ENCODE results near the gene FXYD7. TPM values are rescaled to one million over a fixed set of nuclear protein-coding genes. Genes with fewer than 3 reads are reported as not detected.

Gene FXYD7
- total RNA-seq, 4 donors from 2014 or later, result not detected

- H3K36me3 ChIP-seq, result no peaks in the 10 kb centered on the region
- WGBS, 2 donors, result 89 to 96% methylated on average over 7 to 9 of the region's 11 CpGs
- DNase-seq, result no peak
- no peaks in the 10 kb centered on the region for H3K27me3 ChIP-seq
- H3K4me3 ChIP-seq, result no peak overlapping the region
- H3K9me3 ChIP-seq, result no peaks in the 10 kb centered on the region
- H3K4me1 ChIP-seq, result peaks cover 5 to 33% (median 17%) of the 10 kb centered on the region in 3 donors
- intact Hi-C loops (cut with DNase I), result no loop called here
- TF ChIP-seq CTCF (IDR thresholded peaks at IDR 0.05), result no peak
- H3K27ac ChIP-seq, result no peak overlapping the region
Observed at GRCh38 chr19:35104361-35104760, 38.7 kb upstream of the FXYD7 start.

GRCh38 chr19:35105047-35105410 is 38.0 kb upstream of the FXYD7 start:
- no peaks in the 10 kb centered on the region for H3K9me3 ChIP-seq
- WGBS, 2 donors, result 87 to 89% methylated on average over 6 of the region's 6 CpGs
- intact Hi-C loops (cut with DNase I), result no loop called here
- DNase-seq, result no peak
- no peaks in the 10 kb centered on the region for H3K36me3 ChIP-seq
- H3K27ac ChIP-seq, result no peak overlapping the region
- no peak overlapping the region for H3K4me3 ChIP-seq
- H3K4me1 ChIP-seq, result peaks cover 5 to 37% (median 20%) of the 10 kb centered on the region in 3 donors
- no peaks in the 10 kb centered on the region for H3K27me3 ChIP-seq
- TF ChIP-seq CTCF (IDR thresholded peaks at IDR 0.05) (no peak), POLR2A (IDR thresholded peaks at IDR 0.05) (no peak)

- WGBS, 2 donors, result 81 to 87% methylated on average over 30 of the region's 30 CpGs
- Histone ChIP-seq H3K9me3 (no peaks in the 10 kb centered on the region), H3K36me3 (no peaks in the 10 kb centered on the region), H3K27ac (peak overlapping the region in 3 of 4 donors; percentile 81 to 87 (median 83)), H3K27me3 (no peaks in the 10 kb centered on the region), H3K4me1 (peaks cover 5 to 43% (median 20%) of the 10 kb centered on the region in 3 donors), H3K4me3 (no peak overlapping the region)
- no peak for DNase-seq
- intact Hi-C loops (cut with DNase I), result no loop called here
- TF ChIP-seq CTCF (IDR thresholded peaks at IDR 0.05) (no peak), POLR2A (IDR thresholded peaks at IDR 0.05) (no peak)
Observed at GRCh38 chr19:35105411-35106290, 37.4 kb upstream of the FXYD7 start.

GRCh38 chr19:35106291-35106583 is 36.8 kb upstream of the FXYD7 start:
- H3K4me3 ChIP-seq, result no peak overlapping the region
- TF ChIP-seq POLR2A (IDR thresholded peaks at IDR 0.05), result no peak
- TF ChIP-seq CTCF (IDR thresholded peaks at IDR 0.05), result no peak
- WGBS, 2 donors, result 89 to 92% methylated on average over 3 to 7 of the region's 9 CpGs
- peaks cover 5 to 49% (median 20%) of the 10 kb centered on the region in 3 donors for H3K4me1 ChIP-seq
- no peaks in the 10 kb centered on the region for H3K36me3 ChIP-seq
- H3K27me3 ChIP-seq, result no peaks in the 10 kb centered on the region
- DNase-seq, result no peak
- no peaks in the 10 kb centered on the region for H3K9me3 ChIP-seq
- intact Hi-C loops (cut with DNase I), result no loop called here
- H3K27ac ChIP-seq, result peak overlapping the region in 3 of 4 donors; percentile 81 to 87 (median 83)

- peaks cover 5 to 57% (median 20%) of the 10 kb centered on the region in 3 donors for H3K4me1 ChIP-seq
- peak overlapping the region; percentile 38 to 87 (median 82) for H3K27ac ChIP-seq
- intact Hi-C loops (cut with DNase I), result no loop called here
- no peaks in the 10 kb centered on the region for H3K27me3 ChIP-seq
- no peak for DNase-seq
- H3K4me3 ChIP-seq, result no peak overlapping the region
- TF ChIP-seq CTCF (IDR thresholded peaks at IDR 0.05), result no peak
- no peak for TF ChIP-seq POLR2A (IDR thresholded peaks at IDR 0.05)
- no peaks in the 10 kb centered on the region for H3K36me3 ChIP-seq
- no peaks in the 10 kb centered on the region for H3K9me3 ChIP-seq
- 45 to 50% methylated on average over 1 of the region's 2 CpGs for WGBS, 2 donors
Observed at GRCh38 chr19:35106898-35107541, 36.0 kb upstream of the FXYD7 start.

Measured in esophagus squamous epithelium (tissue), 5 donors.